A673 (cell line): ENCODE results near the gene ZNF831.

Experiments used
- EZH2 ChIP-seq: fragments of 200-600 bp; sonication (generic); IDR thresholded peaks from 2 replicates; pipeline ENCODE4 v1.6.1; 2017; ENCODE audit warnings: borderline replicate concordance, low read depth, mild to moderate bottlenecking, mixed read lengths, antibody characterized with exemption, low read length; ENCODE audit not compliant: poor library complexity, severe bottlenecking
- TF ChIP-seq, protein P1 (sequence below): fragments of 300-800, 200-600 bp; sonication (generic); conservative IDR thresholded peaks from 2 replicates; pipeline ENCODE4 v1.5.1; 2017; ENCODE audit warnings: low read depth, mild to moderate bottlenecking, antibody characterized with exemption, low read length, moderate library complexity, mixed read lengths

DNA sequence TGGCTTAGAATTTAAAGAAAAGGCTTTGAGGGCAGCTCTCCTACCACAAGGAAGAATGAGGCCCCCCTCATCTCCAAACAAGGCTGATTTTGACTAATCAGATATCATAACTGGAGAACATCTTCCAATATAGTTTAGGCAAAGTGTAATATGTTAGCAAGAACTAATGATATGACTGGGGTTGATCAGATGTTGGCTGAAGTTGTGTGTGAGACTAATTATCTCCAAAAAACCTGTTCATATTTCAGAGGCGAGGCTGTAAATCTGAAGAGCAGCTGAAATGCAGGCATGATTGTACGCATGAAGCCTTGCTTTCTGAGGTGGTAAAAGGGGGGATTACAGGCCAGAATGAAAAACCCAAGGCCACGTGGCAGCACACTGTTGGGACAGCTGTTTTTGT lies 16.0 kb upstream of the ZNF831 start:
- TF ChIP-seq, protein P1, sequence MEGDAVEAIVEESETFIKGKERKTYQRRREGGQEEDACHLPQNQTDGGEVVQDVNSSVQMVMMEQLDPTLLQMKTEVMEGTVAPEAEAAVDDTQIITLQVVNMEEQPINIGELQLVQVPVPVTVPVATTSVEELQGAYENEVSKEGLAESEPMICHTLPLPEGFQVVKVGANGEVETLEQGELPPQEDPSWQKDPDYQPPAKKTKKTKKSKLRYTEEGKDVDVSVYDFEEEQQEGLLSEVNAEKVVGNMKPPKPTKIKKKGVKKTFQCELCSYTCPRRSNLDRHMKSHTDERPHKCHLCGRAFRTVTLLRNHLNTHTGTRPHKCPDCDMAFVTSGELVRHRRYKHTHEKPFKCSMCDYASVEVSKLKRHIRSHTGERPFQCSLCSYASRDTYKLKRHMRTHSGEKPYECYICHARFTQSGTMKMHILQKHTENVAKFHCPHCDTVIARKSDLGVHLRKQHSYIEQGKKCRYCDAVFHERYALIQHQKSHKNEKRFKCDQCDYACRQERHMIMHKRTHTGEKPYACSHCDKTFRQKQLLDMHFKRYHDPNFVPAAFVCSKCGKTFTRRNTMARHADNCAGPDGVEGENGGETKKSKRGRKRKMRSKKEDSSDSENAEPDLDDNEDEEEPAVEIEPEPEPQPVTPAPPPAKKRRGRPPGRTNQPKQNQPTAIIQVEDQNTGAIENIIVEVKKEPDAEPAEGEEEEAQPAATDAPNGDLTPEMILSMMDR = no peak
- no peak for TF ChIP-seq EZH2
